Ovary (tissue), 9 donors: ENCODE data around the gene CEP152. TPM values are rescaled to one million over a fixed set of nuclear protein-coding genes. Genes with fewer than 3 reads are reported as not detected.

Experiments used
- DNase-seq, 5 donors: peaks; one replicate each; pipeline ENCODE4 v3.0.0-alpha.2; 2019 to 2020
- H3K27ac ChIP-seq, 2 donors: fragments of 200-600 bp; one replicate each; pipeline versions ENCODE4 v1.5.1 to v1.8.0; 2019 to 2022
- H3K27me3 ChIP-seq: fragments of 200-600 bp; one replicate; pipeline ENCODE4 v1.8.0; 2022
- H3K36me3 ChIP-seq: fragments of 200-600 bp; sonication (generic); one replicate; pipeline ENCODE4 v1.5.1; 2019
- H3K4me1 ChIP-seq: one replicate; pipeline ENCODE4 v1.8.1; 2013; ENCODE audit warnings: mild to moderate bottlenecking, moderate library complexity; ENCODE audit not compliant: insufficient read depth
- H3K4me3 ChIP-seq: fragments of 200-600 bp; sonication (generic); one replicate; pipeline ENCODE4 v1.5.1; 2017
- H3K9me3 ChIP-seq, 2 donors: fragments of 200-600 bp in 1 of 2; sonication (generic) in 1 of 2; one replicate each; pipeline versions ENCODE4 v1.5.1 to v1.8.1; 2013 to 2019; ENCODE audit warnings: mild to moderate bottlenecking in 1 of 2, moderate library complexity in 1 of 2
- EP300 ChIP-seq: sonication (generic); formaldehyde crosslinking; IDR thresholded peaks from one replicate; pipeline ENCODE4 v1.6.1; 2017; ENCODE audit warnings: antibody characterized with exemption
- POLR2A ChIP-seq: fragments of 450-650 bp; IDR thresholded peaks from one replicate; pipeline ENCODE4 v1.6.1; 2017; ENCODE audit warnings: antibody characterized with exemption, mild to moderate bottlenecking, moderate library complexity
- WGBS, 3 donors: extraction: QIAGEN DNeasy Blood & Tissue Kit in 1 of 3; methylation state at CpG; one replicate each; pipeline versions ENCODE4 v1.1.5 to v1.1.7; 2013 to 2017; 5-methylcytosine and 5-hydroxymethylcytosine counted together
- intact Hi-C, 4 donors: fragments of 100-400 bp; cut with DNase I; formaldehyde crosslinking; loops; one replicate each; pipeline versions ENCODE4 v1.11.0 to v1.15.1; 2022 to 2023
- polyA plus RNA-seq, 2 donors: library from polyadenylated mRNA; stranded (reverse); fragments of 200-250 nt in 1 of 2; fragments of 350-450 nt in 1 of 2; fragmentation: Illumina TruSeq in 1 of 2; extraction: RNeasy Lipid Tissue Mini Kit (QIAGEN cat#74804) in 1 of 2; gene quantifications; one replicate each; pipeline ENCODE4 v1.2.3, GENCODE V29; 2013 to 2014
- total RNA-seq, 7 donors: library from RNA; depleted of rRNA in 2 of 7; stranded (reverse); fragments of >200 nt in 2 of 7; fragmentation: NEBNext Ultra II Directional in 3 of 7; extraction: Animal tissue kit (Norgen Biotek cat#: 25700) in 3 of 7; gene quantifications; one replicate each; pipeline versions ENCODE4 v1.1.0 to v1.2.4, GENCODE V29; 2016 to 2023
- TF ChIP-seq, protein P1 (sequence below), 3 donors: fragments of 450-650 bp in 2 of 3; fragments of 200-600 bp in 1 of 3; IDR thresholded peaks; one replicate each; pipeline versions ENCODE4 v1.5.1 to v1.8.0; 2016 to 2022; ENCODE audit warnings: antibody characterized with exemption in 3 of 3, mild to moderate bottlenecking in 1 of 3
- donor health status: DM: no; HTN: no; CAD: no; lungs with moderate emphysema.
- donor health status: DM: no; HTN: no; CAD: no.
- donor health status: Bipolar disorder and iron deficiency.
- donor health status: DM: yes; HTN: yes; CAD: no.
- donor health status: DM: no; HTN: no; CAD: no.
- donor health status: DM: yes; HTN: yes; CAD: no.

The CEP152 gene
- total and polyA plus RNA-seq, 9 donors: 1.4 to 3.7 (median 2.2) TPM

DNA sequence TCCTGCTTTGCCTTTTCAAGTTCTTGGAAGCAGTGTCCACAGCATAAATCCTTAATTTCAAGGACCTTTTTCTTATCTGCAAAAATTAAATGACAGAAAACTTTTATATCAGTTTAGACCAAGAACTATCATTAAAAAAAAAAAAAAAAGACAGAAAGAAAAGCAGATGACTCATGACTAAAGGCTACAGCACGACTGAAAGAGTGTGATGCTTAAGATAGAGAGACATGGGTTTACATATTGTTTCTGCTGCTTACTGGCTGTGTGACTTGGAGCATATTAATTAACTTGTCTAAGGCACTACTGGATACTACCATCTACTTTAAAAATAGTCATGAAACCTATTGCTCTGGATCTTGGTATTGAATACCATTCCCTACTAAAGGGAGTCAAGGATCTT, 62.3 kb downstream of the CEP152 start:
- intact Hi-C loops: no loop called here
- Histone ChIP-seq H3K9me3 (no peaks in the 10 kb centered on the region), H3K27me3 (no peaks in the 10 kb centered on the region), H3K4me1 (no peaks in the 10 kb centered on the region), H3K27ac (no peak overlapping the region), H3K4me3 (no peak overlapping the region), H3K36me3 (no peaks in the 10 kb centered on the region)
- 39 to 59% (median 40%) methylated on average over 1 of the region's 1 CpG for WGBS, 3 donors
- TF ChIP-seq EP300 (no peak), POLR2A (no peak)
- TF ChIP-seq, protein P1, sequence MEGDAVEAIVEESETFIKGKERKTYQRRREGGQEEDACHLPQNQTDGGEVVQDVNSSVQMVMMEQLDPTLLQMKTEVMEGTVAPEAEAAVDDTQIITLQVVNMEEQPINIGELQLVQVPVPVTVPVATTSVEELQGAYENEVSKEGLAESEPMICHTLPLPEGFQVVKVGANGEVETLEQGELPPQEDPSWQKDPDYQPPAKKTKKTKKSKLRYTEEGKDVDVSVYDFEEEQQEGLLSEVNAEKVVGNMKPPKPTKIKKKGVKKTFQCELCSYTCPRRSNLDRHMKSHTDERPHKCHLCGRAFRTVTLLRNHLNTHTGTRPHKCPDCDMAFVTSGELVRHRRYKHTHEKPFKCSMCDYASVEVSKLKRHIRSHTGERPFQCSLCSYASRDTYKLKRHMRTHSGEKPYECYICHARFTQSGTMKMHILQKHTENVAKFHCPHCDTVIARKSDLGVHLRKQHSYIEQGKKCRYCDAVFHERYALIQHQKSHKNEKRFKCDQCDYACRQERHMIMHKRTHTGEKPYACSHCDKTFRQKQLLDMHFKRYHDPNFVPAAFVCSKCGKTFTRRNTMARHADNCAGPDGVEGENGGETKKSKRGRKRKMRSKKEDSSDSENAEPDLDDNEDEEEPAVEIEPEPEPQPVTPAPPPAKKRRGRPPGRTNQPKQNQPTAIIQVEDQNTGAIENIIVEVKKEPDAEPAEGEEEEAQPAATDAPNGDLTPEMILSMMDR (IDR thresholded peaks at IDR 0.05): no peak
- DNase-seq: no peak

DNA sequence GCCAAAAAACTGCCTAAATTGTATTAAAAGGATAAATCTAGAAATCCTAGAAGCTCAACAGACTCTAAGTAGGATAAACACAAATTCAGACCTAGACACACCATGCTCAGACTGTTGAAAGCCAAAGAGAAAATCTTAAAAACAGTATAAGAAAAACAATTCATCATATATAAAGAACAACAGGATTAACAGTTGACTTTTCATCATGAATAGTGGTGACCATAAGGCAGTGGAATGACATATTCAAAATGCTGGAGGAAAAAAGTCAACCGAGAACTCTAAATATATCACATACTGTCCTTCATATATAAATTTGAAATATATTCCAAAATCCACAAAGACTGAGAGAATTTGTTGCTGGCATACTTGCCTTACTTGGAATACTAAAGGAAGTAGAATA, 77.3 kb downstream of the CEP152 start:
- H3K27ac ChIP-seq: no peak overlapping the region
- no peak overlapping the region for H3K4me3 ChIP-seq
- H3K9me3 ChIP-seq: no peaks in the 10 kb centered on the region
- intact Hi-C loops: no loop called here
- no peaks in the 10 kb centered on the region for H3K36me3 ChIP-seq
- TF ChIP-seq EP300 (no peak), POLR2A (no peak)
- TF ChIP-seq, protein P1 (IDR thresholded peaks at IDR 0.05): no peak
- DNase-seq: no peak
- no peaks in the 10 kb centered on the region for H3K27me3 ChIP-seq
- H3K4me1 ChIP-seq: no peaks in the 10 kb centered on the region
- 92 to 100% (median 99%) methylated on average over 1 of the region's 1 CpG for WGBS, 3 donors

DNA sequence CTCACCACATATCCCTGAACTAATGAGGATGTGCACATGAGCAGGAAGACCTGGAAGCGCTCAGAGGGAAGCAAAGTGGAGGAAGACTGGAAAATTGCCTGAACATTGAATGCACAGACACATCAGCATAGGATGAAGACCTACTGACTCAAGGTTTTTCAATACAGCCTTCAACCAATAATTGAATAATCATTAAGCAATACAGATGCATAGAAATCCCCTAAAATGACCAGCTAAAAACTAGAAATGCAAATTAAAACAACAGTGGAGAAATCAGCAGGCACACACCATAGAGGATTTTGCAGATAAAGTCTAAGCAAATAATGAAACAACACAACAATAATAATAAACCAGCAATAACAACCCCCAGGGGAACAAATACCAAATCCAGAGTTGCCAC, 80.4 kb downstream of the CEP152 start:
- WGBS, 3 donors: 93 to 97% (median 94%) methylated on average over 1 of the region's 1 CpG
- Histone ChIP-seq H3K4me3 (no peak overlapping the region), H3K4me1 (no peaks in the 10 kb centered on the region), H3K9me3 (no peaks in the 10 kb centered on the region), H3K27ac (no peak overlapping the region), H3K36me3 (no peaks in the 10 kb centered on the region), H3K27me3 (no peaks in the 10 kb centered on the region)
- no peak for DNase-seq
- intact Hi-C loops: no loop called here
- no peak for TF ChIP-seq EP300
- TF ChIP-seq, protein P1 (IDR thresholded peaks at IDR 0.05): no peak
- TF ChIP-seq POLR2A: no peak

DNA sequence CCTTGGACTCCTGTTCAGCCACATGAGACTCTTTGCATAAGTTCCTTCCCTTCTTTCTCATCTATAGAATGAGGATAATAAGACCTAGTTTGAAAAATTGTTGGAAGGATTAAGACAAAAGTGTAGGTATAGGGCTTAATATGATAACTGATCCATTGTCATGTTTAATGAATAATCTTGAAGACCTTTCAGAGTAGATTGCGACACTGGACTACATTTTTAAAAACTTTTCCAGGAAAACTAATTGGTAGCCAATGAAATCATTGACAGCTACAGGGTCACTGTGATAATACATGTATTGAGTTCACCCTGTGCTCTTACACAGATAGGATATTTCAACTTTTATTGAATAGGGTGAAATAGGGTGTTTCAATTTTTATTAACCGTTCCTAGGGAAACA, 86.9 kb downstream of the CEP152 start:
- no peaks in the 10 kb centered on the region for H3K36me3 ChIP-seq
- no peaks in the 10 kb centered on the region for H3K9me3 ChIP-seq
- DNase-seq: no peak
- WGBS, 3 donors: 84 to 89% (median 87%) methylated on average over 2 of the region's 2 CpGs
- TF ChIP-seq EP300 (no peak), POLR2A (no peak)
- intact Hi-C loops: no loop called here
- H3K27me3 ChIP-seq: no peaks in the 10 kb centered on the region
- no peaks in the 10 kb centered on the region for H3K4me1 ChIP-seq
- H3K27ac ChIP-seq: no peak overlapping the region
- H3K4me3 ChIP-seq: no peak overlapping the region

DNA sequence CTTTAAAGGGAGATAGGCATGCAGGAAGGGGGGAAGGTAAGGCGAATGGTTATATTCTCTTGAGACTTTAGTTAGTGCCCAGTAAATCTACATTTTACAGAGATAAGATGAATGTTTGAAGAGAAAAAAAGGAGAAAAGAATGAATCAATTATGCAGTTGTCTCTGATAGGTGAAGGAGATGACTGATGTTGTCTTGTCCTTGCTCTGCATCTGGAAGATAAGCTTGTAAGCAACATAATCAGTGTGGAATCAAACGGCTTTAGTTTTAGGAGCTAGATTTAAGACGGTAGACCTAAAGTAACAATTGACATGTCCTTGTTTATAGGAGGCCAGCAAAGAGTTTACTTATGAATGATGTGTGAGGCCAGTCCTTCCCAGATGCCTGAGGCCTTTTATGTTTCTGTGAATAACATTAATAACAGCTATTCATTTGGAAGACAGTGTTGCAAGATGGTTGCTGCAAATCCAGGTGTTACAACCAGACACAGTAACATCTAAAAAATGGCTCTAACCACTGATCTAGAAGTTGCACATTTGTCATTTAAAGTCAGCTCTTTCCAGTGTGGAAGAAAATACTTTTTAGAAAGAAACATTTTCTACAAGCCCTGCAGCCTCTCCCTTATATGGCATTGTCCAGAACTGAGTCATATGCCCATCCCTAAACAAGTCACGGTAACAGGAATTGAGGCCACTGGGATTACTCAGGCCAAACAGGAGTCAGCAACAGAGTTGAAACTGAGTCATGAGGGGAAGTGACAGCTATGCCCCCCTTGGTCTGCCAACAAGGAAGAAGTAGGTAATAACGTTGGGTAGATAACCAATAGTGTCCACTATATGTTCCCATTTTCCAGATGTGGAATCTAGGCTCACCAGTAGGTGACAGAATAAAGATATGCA, 87.9 kb downstream of the CEP152 start:
- Histone ChIP-seq H3K4me3 (no peak overlapping the region), H3K4me1 (no peaks in the 10 kb centered on the region), H3K27ac (no peak overlapping the region), H3K36me3 (no peaks in the 10 kb centered on the region), H3K9me3 (no peaks in the 10 kb centered on the region), H3K27me3 (no peaks in the 10 kb centered on the region)
- TF ChIP-seq POLR2A (no peak), EP300 (no peak)
- TF ChIP-seq, protein P1 (IDR thresholded peaks at IDR 0.05): no peak
- DNase-seq: no peak
- intact Hi-C loops: no loop called here
- WGBS, 3 donors: 67 to 73% (median 71%) methylated on average over 5 of the region's 5 CpGs
